Kidney (tissue), 14 donors: ENCODE measurements around the gene M6PR. TPM values are rescaled to one million over a fixed set of nuclear protein-coding genes. Genes with fewer than 3 reads are reported as not detected.

Experiments
- DNase-seq, 5 donors: peaks; one replicate each; pipeline ENCODE4 v3.0.0-alpha.2; 2013 to 2020
- FAIRE-seq: peaks from 2 replicates; lab custom pipeline; 2012; peaks lifted over from hg19 to GRCh38; lab: Jason Lieb, UNC
- H3K27ac ChIP-seq, 2 donors: one replicate each; pipeline ENCODE4 v1.7.0; 2013; ENCODE audit warnings: low read depth in 2 of 2, low read length in 2 of 2, inconsistent platforms in 1 of 2
- H3K27me3 ChIP-seq: one replicate; pipeline ENCODE4 v1.7.1; 2013; ENCODE audit warnings: low read length, inconsistent platforms; ENCODE audit not compliant: control insufficient read depth, insufficient read depth
- H3K36me3 ChIP-seq, 3 donors: one replicate each; pipeline versions ENCODE4 v1.7.0 to v1.7.1; 2013; ENCODE audit warnings: low read length in 3 of 3, control low read depth in 1 of 3, inconsistent platforms in 1 of 3; ENCODE audit not compliant: insufficient read depth in 3 of 3, control insufficient read depth in 2 of 3
- H3K4me1 ChIP-seq, 3 donors: one replicate each; pipeline versions ENCODE4 v1.7.0 to v1.7.1; 2013; ENCODE audit warnings: low read length in 3 of 3, inconsistent platforms in 1 of 3, low read depth in 1 of 3; ENCODE audit not compliant: control insufficient read depth in 2 of 3, insufficient read depth in 2 of 3
- H3K4me3 ChIP-seq, 3 donors: one replicate each; pipeline versions ENCODE4 v1.7.0 to v1.8.1; 2013; ENCODE audit warnings: low read length in 3 of 3, control low read depth in 1 of 3, inconsistent platforms in 1 of 3
- H3K9ac ChIP-seq, 3 donors: one replicate each; pipeline versions ENCODE4 v1.7.0 to v1.7.1; 2013; ENCODE audit warnings: low read length in 3 of 3, control low read depth in 1 of 3, inconsistent platforms in 1 of 3
- H3K9me3 ChIP-seq, 3 donors: one replicate each; pipeline versions ENCODE4 v1.7.0 to v1.7.1; 2013; ENCODE audit warnings: low read length in 3 of 3, control low read depth in 1 of 3, inconsistent platforms in 1 of 3; ENCODE audit not compliant: control insufficient read depth in 2 of 3, insufficient read depth in 1 of 3
- CTCF ChIP-seq: IDR thresholded peaks from 3 replicates; pipeline ENCODE4 v1.5.1; 2012; ENCODE audit warnings: mild to moderate bottlenecking, moderate library complexity, borderline replicate concordance; ENCODE audit not compliant: insufficient read depth; ENCODE audit errors: extremely low read depth
- intact Hi-C: fragments of 100-400 bp; cut with DNase I; formaldehyde crosslinking; loops from one replicate; pipeline ENCODE4 v1.11.1; 2022
- polyA plus RNA-seq: library from polyadenylated mRNA; stranded (reverse); fragments of 350-450 nt; fragmentation: Illumina TruSeq; extraction: RNeasy Lipid Tissue Mini Kit (QIAGEN cat#74804); gene quantifications from one replicate; pipeline ENCODE4 v1.2.3, GENCODE V29; 2014; ENCODE audit warnings: low read depth, low replicate concordance; ENCODE audit not compliant: insufficient read depth
- total RNA-seq: library from RNA; stranded (reverse); fragmentation: NEBNext Ultra II Directional; extraction: Animal tissue kit (Norgen Biotek cat#: 25700); gene quantifications from one replicate; pipeline ENCODE4 v1.2.1, GENCODE V29; 2021
- donor health status: control.
- donor health status: control.
- donor health status: control.
- donor health status: control.
- donor health status: control.
- donor health status: DM: yes; HTN: yes; CAD: no.
- donor health status: Normal renal cell carcinoma (clear cell type).

M6PR gene
- total and polyA plus RNA-seq, 2 donors from 2014 or later = 84.7 to 165 TPM

GRCh38 chr12:8917751-8918150 is 31.7 kb downstream of the M6PR start:
- H3K9me3 ChIP-seq = no peaks in the 10 kb centered on the region

GRCh38 chr12:8917031-8917430 is 32.4 kb downstream of the M6PR start:
- H3K4me3 ChIP-seq = no peak overlapping the region
- no peak for DNase-seq
- H3K36me3 ChIP-seq = peaks cover under 1 to 5% (median 1%) of the 10 kb centered on the region in 3 donors
- no peak for FAIRE-seq
- H3K4me1 ChIP-seq = peaks cover 0 to 8% (median 5%) of the 10 kb centered on the region in 3 donors
- no peaks in the 10 kb centered on the region for H3K27me3 ChIP-seq
- H3K9ac ChIP-seq = no peak overlapping the region
- TF ChIP-seq CTCF = no peak
- no peaks in the 10 kb centered on the region for H3K9me3 ChIP-seq
- H3K27ac ChIP-seq = no peak overlapping the region
- intact Hi-C loops = no loop called here

More at GRCh38 chr12:8917751-8918150, 31.7 kb downstream of the M6PR start:
- H3K4me1 ChIP-seq = peaks cover 0 to 7% (median 5%) of the 10 kb centered on the region in 3 donors
- no peak for DNase-seq
- H3K36me3 ChIP-seq = peaks cover 2 to 5% (median 4%) of the 10 kb centered on the region in 3 donors
- H3K27me3 ChIP-seq = no peaks in the 10 kb centered on the region
- no peak for FAIRE-seq
- no peak for TF ChIP-seq CTCF
- no peak overlapping the region for H3K27ac ChIP-seq
- no peak overlapping the region for H3K4me3 ChIP-seq
- H3K9ac ChIP-seq = no peak overlapping the region
- intact Hi-C loops = no loop called here

GRCh38 chr12:8916154-8916553 is 33.3 kb downstream of the M6PR start:
- peaks cover 0 to 5% (median 0%) of the 10 kb centered on the region in 3 donors for H3K36me3 ChIP-seq
- intact Hi-C loops = no loop called here
- DNase-seq = no peak

More at GRCh38 chr12:8916154-8916553, 33.3 kb downstream of the M6PR start:
- Histone ChIP-seq H3K4me1 (peaks cover 0 to 8% (median 5%) of the 10 kb centered on the region in 3 donors), H3K27me3 (no peaks in the 10 kb centered on the region), H3K9ac (no peak overlapping the region), H3K9me3 (no peaks in the 10 kb centered on the region), H3K4me3 (no peak overlapping the region), H3K27ac (no peak overlapping the region)
- no peak for TF ChIP-seq CTCF
- FAIRE-seq = no peak
